BE2C (cell line): ENCODE measurements around the gene ELMO1.

Experiments
- DNase-seq: peaks from one replicate; pipeline ENCODE4 v3.0.0-alpha.2; 2020
- H3K27me3 ChIP-seq: fragments of 250-450 bp; sonication (Bioruptor Pico); 2 replicates; pipeline ENCODE4 v1.5.1; 2020; ENCODE audit warnings: mild to moderate bottlenecking
- H3K36me3 ChIP-seq: fragments of 250-450 bp; sonication (Bioruptor Pico); 2 replicates; pipeline ENCODE4 v1.5.1; 2020; ENCODE audit warnings: mild to moderate bottlenecking
- H3K4me1 ChIP-seq: fragments of 250-450 bp; sonication (Bioruptor Pico); 2 replicates; pipeline ENCODE4 v1.5.1; 2020
- H3K4me3 ChIP-seq: 2 replicates; pipeline ENCODE4 v1.5.1; 2011; ENCODE audit warnings: low read depth, low read length
- H3K9me3 ChIP-seq: fragments of 250-450 bp; sonication (Bioruptor Pico); 2 replicates; pipeline ENCODE4 v1.5.1; 2020
- CTCF ChIP-seq: IDR thresholded peaks from 2 replicates; pipeline ENCODE4 v1.5.1; 2012; ENCODE audit warnings: mild to moderate bottlenecking, low read depth, low read length

Gene ELMO1

DNA sequence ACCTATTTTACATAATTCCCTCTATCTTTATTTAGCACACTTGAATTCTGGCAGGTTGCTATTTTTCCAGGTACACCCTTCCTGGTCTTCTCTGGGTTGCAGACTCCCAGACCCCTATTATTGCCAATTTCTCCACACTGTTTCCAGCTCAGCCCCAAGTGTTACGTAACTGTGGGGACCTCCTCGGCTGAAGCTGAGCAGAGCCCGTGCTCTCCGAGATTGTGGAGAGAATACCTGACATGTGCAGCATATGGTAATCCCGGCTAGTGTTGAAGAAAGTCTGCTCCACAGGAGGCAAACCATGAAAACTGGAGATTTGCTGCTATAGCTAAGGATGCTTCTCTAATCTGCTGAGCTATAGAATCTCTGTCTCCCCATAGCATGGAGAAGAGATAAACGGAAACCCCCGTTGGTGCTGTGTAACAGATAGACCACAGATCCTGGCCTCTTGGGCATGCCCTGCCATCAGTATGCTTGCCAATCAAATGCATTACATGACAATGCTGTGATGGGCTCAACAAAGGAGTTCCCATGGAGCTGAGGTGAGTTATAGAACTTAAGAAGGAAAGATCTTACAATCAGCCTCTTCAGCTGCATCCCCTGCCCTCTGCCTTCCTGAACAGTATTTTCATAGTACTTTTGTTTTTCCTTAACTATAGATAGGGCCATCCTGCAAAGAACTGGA is 579.8 kb downstream of the ELMO1 start:
- no peak for TF ChIP-seq CTCF
- no peak for DNase-seq
- peaks cover 28% of the 10 kb centered on the region for H3K4me1 ChIP-seq
- no peaks in the 10 kb centered on the region for H3K27me3 ChIP-seq
- no peak overlapping the region for H3K4me3 ChIP-seq
- no peaks in the 10 kb centered on the region for H3K9me3 ChIP-seq
- H3K36me3 ChIP-seq: no peaks in the 10 kb centered on the region

DNA sequence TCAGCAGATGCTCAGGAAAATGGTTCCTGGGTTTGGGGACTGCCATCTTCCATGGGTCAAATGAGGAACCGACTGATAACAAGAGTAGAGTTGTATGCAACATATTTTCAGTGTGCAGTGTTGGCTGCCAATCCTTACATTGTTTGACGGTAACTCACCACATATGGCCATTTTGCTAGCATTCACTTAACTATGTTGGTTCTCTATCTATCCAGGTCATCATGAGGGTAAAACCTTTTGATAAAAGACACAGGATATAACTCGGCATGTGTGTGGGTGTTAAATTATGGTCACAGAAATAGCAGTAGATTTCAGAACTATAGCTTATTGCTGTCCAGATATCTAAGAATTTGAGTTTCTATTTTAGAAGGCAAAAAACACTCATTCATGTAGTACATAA is 583.6 kb downstream of the ELMO1 start:
- Histone ChIP-seq H3K27me3 (no peaks in the 10 kb centered on the region), H3K4me1 (peaks cover 12% of the 10 kb centered on the region), H3K4me3 (no peak overlapping the region), H3K9me3 (no peaks in the 10 kb centered on the region), H3K36me3 (no peaks in the 10 kb centered on the region)
- no peak for TF ChIP-seq CTCF
- DNase-seq: no peak

DNA sequence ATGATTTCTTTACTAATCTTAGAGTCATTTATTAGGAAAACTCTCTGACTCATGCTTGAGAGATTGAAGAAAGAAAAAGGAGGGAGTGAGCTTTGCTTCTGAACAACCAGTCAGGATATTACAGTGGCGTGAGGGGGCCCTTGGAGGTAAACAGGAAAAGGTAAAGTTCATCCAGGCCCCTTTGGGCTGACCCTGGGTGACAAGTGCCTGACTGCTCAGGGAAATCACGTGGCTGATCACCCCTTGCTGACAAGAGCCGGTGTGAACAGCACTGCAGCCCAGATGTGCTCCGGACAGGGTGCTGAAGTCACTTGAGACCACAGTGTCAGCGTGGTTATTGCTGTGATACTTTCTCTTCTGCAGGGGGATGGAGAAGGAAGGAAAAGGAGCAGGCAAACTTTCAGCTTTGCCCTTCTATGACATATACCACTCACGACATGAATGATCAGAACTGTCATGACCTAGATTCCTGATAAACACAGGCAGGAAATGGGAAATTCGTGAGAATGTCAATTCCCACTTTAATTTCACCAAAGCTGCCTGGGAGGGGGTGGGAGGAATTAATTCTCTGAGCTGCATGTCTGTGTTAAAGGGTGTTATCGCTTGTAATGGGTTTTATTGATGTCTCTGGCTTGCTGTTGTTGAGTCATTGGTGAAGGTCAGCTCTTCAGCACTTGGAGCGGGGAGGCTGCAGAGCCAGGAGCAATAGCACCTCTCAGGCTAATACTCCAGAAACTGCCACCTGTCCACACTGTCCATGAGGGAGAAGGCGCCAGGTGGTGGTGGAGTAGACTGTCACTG is 584.6 kb downstream of the ELMO1 start:
- H3K36me3 ChIP-seq: no peaks in the 10 kb centered on the region
- no peaks in the 10 kb centered on the region for H3K27me3 ChIP-seq
- H3K9me3 ChIP-seq: no peaks in the 10 kb centered on the region
- TF ChIP-seq CTCF: no peak
- H3K4me3 ChIP-seq: peak overlapping the region; percentile 15; the same call in 1 of the 2 replicates
- peak; percentile 34 for DNase-seq
- H3K4me1 ChIP-seq: peaks cover 7% of the 10 kb centered on the region; the same call in 1 of the 2 replicates

DNA sequence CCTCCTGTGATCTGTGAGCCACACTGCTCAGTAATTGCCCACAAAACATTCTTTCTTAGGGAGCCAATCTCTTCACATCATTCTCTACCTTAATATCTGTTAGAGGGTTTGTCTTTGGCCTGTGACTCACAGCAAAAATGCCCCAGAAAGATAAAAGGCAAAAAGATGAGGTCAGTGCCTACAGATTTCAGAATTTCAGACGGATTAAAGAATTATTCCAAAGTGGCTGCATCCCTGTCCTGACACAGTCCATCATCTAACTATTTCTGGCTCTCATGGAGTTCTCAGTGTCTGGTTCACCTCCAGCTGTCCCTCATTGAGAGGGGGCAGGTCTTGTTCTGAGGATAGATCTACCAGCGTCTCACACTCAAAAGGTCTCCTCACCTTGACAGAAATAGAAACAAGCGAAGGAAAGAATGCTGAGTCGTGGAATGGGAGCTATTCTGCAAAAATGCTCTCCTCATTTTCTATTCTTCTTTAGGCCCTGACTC is 585.8 kb downstream of the ELMO1 start:
- H3K4me3 ChIP-seq: no peak overlapping the region
- H3K27me3 ChIP-seq: no peaks in the 10 kb centered on the region
- H3K4me1 ChIP-seq: peaks cover 7% of the 10 kb centered on the region; the same call in 1 of the 2 replicates
- no peaks in the 10 kb centered on the region for H3K36me3 ChIP-seq
- DNase-seq: no peak
- no peaks in the 10 kb centered on the region for H3K9me3 ChIP-seq
- no peak for TF ChIP-seq CTCF

GRCh38 chr7:36861656-36862055 is 587.0 kb downstream of the ELMO1 start:
- peaks cover 7% of the 10 kb centered on the region; the same call in 1 of the 2 replicates for H3K4me1 ChIP-seq
- H3K27me3 ChIP-seq: no peaks in the 10 kb centered on the region
- H3K9me3 ChIP-seq: no peaks in the 10 kb centered on the region
- no peak overlapping the region for H3K4me3 ChIP-seq
- no peak for DNase-seq
- no peak for TF ChIP-seq CTCF
- H3K36me3 ChIP-seq: no peaks in the 10 kb centered on the region

GRCh38 chr7:36860681-36861080 is 588.0 kb downstream of the ELMO1 start:
- H3K27me3 ChIP-seq: no peaks in the 10 kb centered on the region
- H3K4me1 ChIP-seq: peaks cover 7% of the 10 kb centered on the region; the same call in 1 of the 2 replicates
- H3K36me3 ChIP-seq: no peaks in the 10 kb centered on the region
- DNase-seq: no peak
- H3K9me3 ChIP-seq: no peaks in the 10 kb centered on the region
- H3K4me3 ChIP-seq: no peak overlapping the region
- TF ChIP-seq CTCF: no peak
